Left lung (tissue), 10 donors: ENCODE results near the gene PRKCE. TPM values are rescaled to one million over a fixed set of nuclear protein-coding genes. Genes with fewer than 3 reads are reported as not detected.
"Not testable (repeated sequence)": the region's sequence is repeated elsewhere in the genome, so short reads cannot be mapped to it uniquely, and the experiment has no call there.

Experiments
- ATAC-seq: fragments of 200-7000 bp; cut with Tn5 transposase; one replicate; pipeline ENCODE4 v1.9.1; 2020; ENCODE audit warnings: moderate library complexity
- DNase-seq, 4 donors: peaks; one replicate each; pipeline ENCODE4 v3.0.0-alpha.2; 2013 to 2020
- H3K27ac ChIP-seq, 2 donors: fragments of 200-600 bp; sonication (generic) in 1 of 2; one replicate each; pipeline versions ENCODE4 v1.5.0 to v1.8.0; 2020 to 2021
- H3K27me3 ChIP-seq, 2 donors: fragments of 200-600 bp; sonication (generic) in 1 of 2; one replicate each; pipeline versions ENCODE4 v1.5.0 to v1.8.0; 2020 to 2021
- H3K36me3 ChIP-seq, 2 donors: fragments of 200-600 bp; sonication (generic) in 1 of 2; one replicate each; pipeline versions ENCODE4 v1.5.0 to v1.8.0; 2020 to 2021
- H3K4me1 ChIP-seq, 2 donors: fragments of 200-600 bp; one replicate each; pipeline ENCODE4 v1.8.0; 2021
- H3K4me3 ChIP-seq, 2 donors: fragments of 200-600 bp; sonication (generic) in 1 of 2; one replicate each; pipeline versions ENCODE4 v1.5.0 to v1.8.0; 2020 to 2021; ENCODE audit warnings: mild to moderate bottlenecking in 1 of 2
- H3K9me3 ChIP-seq, 2 donors: fragments of 200-600 bp; sonication (generic) in 1 of 2; one replicate each; pipeline versions ENCODE4 v1.5.0 to v1.8.0; 2020 to 2021
- CTCF ChIP-seq, 2 donors: fragments of 200-600 bp; sonication (generic) in 1 of 2; IDR thresholded peaks; one replicate each; pipeline versions ENCODE4 v1.5.0 to v1.8.0; 2021; ENCODE audit warnings: antibody characterized with exemption in 2 of 2
- intact Hi-C, 2 donors: fragments of 100-400 bp; cut with DNase I; formaldehyde crosslinking; loops; one replicate each; pipeline versions ENCODE4 v1.11.2 to v1.14.2; 2022
- polyA plus RNA-seq, 6 donors: library from polyadenylated mRNA; unstranded; fragments of 120-200 nt; gene quantifications; one replicate each; pipeline ENCODE4 v1.2.1, GENCODE V29; 2013; ENCODE audit not compliant: insufficient read length in 6 of 6
- total RNA-seq, 2 donors: library from RNA; stranded (reverse); fragmentation: NEBNext Ultra II Directional; extraction: Animal tissue kit (Norgen Biotek cat#: 25700); gene quantifications; one replicate each; pipeline ENCODE4 v1.2.1, GENCODE V29; 2021
- donor health status: DM: no; HTN: yes; CAD: no.
- donor health status: DM: no; HTN: no; CAD: no.

Gene PRKCE
- total and polyA plus RNA-seq, 8 donors: 12.0 to 56.9 (median 14.7) TPM

DNA sequence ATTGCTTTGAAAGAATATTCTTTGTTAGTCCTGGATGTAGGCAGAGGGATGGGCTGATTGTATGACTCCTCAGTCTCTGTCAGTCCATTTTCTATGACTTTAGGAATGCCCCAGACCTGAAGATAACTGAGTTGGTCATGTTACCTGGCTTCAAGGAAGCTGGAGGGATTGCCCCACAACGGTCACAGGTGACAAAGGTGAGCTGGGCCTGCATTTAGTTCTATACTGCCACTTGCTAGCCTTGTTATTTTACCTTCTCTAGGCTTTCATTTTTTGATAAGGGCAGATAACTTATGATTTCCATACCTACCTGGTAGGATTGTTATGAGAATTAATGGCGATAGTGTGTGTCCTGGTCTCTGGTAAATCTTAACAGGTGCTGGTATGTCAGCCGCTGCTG, 260.1 kb downstream of the PRKCE start:
- intact Hi-C loops: no loop called here
- Histone ChIP-seq H3K9me3 (no peaks in the 10 kb centered on the region), H3K27ac (no peak overlapping the region), H3K4me3 (no peak overlapping the region), H3K4me1 (peaks cover 8% of the 10 kb centered on the region in 2 donors), H3K27me3 (no peaks in the 10 kb centered on the region), H3K36me3 (no peaks in the 10 kb centered on the region)
- no peak for TF ChIP-seq CTCF (IDR thresholded peaks at IDR 0.05)
- DNase-seq (no peak), ATAC-seq (no peak)

- no peaks in the 10 kb centered on the region for H3K9me3 ChIP-seq
- peaks cover 8% of the 10 kb centered on the region in 2 donors for H3K4me1 ChIP-seq
- TF ChIP-seq CTCF (IDR thresholded peaks at IDR 0.05): no peak
- H3K4me3 ChIP-seq: no peak overlapping the region
- H3K27me3 ChIP-seq: no peaks in the 10 kb centered on the region
- intact Hi-C loops: no loop called here
- DNase-seq: no peak
- H3K27ac ChIP-seq: no peak overlapping the region
- no peaks in the 10 kb centered on the region for H3K36me3 ChIP-seq
- ATAC-seq: no peak
These were observed 260.6 kb downstream of the PRKCE start for GRCh38 chr2:45912109-45912508.

GRCh38 chr2:45913539-45913938, 262.1 kb downstream of the PRKCE start:
- Histone ChIP-seq H3K27ac (no peak overlapping the region), H3K4me1 (peaks cover 7 to 8% of the 10 kb centered on the region in 2 donors), H3K27me3 (no peaks in the 10 kb centered on the region), H3K4me3 (no peak overlapping the region), H3K36me3 (no peaks in the 10 kb centered on the region), H3K9me3 (no peaks in the 10 kb centered on the region)
- ATAC-seq: no peak
- intact Hi-C loops: no loop called here
- no peak for DNase-seq
- TF ChIP-seq CTCF (IDR thresholded peaks at IDR 0.05): no peak

DNA sequence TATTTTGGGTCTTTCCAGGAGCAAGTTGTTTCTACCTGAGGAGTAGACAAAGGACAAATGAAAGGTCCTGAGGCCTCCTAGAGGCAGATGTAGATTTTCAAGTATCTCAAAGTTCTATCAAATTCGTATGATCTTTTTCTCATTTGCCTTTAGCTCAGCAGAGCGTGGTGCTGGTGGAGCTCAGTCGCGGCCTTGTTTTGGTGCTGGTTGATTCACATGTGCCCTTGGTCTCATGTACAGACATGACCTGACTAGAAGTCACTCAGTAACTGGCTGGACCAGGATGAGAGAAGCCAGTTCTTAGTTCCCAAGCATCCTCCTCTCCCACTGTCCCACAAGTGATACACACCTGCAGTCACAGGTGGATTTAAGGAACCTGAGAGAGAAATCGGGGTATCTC, 264.0 kb downstream of the PRKCE start:
- no peak for TF ChIP-seq CTCF (IDR thresholded peaks at IDR 0.05)
- H3K36me3 ChIP-seq: no peaks in the 10 kb centered on the region
- intact Hi-C loops: no loop called here
- H3K9me3 ChIP-seq: no peaks in the 10 kb centered on the region
- H3K27ac ChIP-seq: no peak overlapping the region
- H3K4me1 ChIP-seq: peaks cover 11 to 15% of the 10 kb centered on the region in 2 donors
- ATAC-seq: no peak
- H3K27me3 ChIP-seq: no peaks in the 10 kb centered on the region
- no peak overlapping the region for H3K4me3 ChIP-seq
- DNase-seq: no peak

GRCh38 chr2:45917561-45918176, 266.2 kb downstream of the PRKCE start:
- H3K4me3 ChIP-seq, H3K27ac ChIP-seq, ATAC-seq, H3K9me3 ChIP-seq, H3K36me3 ChIP-seq, DNase-seq, H3K27me3 ChIP-seq, intact Hi-C loops: not testable (repeated sequence)
- H3K4me1 ChIP-seq: peaks cover 8 to 15% of the 10 kb centered on the region in 2 donors
